ENCODE results near the gene PDE4D.
A peak's percentile ranks its signal among the peaks of the same experiment; 100 is the strongest.
"Not testable (repeated sequence)": the region's sequence is repeated elsewhere in the genome, so short reads cannot be mapped to it uniquely, and the experiment has no call there.

Gene PDE4D

DNA sequence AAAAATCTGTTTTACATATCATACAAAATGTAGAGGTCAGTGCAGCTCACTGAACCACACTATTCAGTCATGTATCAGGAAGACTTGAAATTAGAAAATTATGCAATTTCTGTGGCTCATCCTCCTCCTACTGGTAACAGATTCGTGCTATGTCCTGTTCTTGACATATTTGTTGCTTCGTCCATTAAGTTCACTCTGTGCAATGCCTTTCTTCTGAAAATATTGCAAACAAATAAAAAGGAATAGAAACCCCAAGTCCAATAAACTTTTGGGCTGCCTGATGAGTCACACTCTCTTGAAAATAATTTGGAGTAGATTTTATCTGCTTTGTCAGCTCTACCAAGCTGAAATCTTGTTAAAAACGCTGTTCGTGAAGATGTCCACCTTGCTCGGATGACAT, 919.4 kb downstream of the PDE4D start:
- no peak for DNase-seq

DNA sequence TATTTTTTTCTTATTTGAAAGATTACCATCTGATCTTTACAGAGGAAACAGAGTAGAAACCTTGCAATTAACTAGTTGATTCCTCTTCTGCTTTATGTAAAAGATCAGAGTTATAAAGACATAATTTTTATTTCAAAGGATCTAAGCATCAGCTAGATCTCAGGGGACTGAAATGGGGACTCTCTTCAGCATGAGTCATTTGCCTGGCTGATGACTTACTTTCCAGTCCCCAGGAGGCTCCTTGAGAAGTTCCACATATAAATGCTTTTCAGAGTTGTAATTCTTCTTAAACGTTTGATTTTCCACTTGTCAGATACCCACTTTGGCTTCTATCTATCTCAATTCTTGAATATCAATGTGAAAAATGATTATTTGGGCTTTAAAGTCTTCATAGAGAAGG, 921.2 kb downstream of the PDE4D start:
- no peak for DNase-seq

DNA sequence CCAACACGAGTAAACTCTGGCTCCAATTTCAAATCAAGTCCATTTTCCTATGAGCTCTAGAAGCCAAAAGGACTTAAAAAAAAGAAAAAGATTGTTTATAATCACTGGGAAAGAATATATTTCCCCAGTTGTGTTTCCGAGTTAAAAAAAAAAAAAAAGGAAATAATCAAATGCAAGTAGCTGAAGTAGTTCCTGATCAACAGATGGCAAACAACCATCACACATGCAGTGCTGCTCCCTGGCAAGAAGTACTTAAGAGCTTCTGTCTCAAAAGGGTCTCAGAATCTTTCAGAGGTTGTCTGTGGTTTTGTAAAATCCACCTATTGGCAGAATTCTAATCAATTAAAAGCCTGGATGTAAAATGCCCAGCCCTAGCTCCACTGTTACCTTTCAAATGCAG, 922.8 kb downstream of the PDE4D start:
- DNase-seq, result no peak

DNA sequence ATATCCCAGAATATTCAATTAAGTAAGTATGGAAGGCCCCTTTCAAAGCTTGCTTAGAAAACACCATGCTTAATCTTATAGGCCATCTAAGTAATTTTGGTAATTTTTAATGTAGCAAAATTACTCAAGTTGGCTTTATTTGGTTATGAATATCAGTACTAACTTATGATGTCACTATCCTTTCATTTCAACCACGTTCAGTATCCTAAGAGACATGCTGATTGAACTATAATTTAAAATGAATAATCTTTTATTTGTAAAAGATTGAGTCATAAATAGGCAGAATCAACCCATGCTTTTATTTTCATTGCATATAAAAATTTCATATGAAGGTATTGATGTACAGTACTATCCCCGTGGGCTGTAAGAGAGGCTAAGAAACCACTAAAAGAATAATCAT, 923.7 kb downstream of the PDE4D start:
- DNase-seq, result no peak

DNA sequence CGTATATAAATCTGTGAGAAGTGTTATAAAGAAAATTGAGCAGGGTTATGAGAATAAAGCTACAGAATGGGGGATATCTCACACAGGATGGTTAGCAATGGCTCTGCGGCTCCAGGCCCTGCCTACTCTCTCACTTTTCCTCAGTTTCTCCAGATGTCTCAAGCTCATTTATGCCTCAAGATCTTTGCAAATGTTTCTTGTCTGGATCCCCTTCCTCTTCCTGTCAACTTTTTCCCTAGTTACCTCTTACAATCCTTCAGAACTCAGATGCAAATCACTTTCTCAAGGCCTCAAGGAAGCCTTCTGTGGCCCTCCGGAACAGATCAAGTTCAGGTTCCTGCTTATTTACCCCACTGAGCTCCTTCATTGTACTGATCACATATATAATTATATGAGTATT, 924.3 kb downstream of the PDE4D start:
- no peak for DNase-seq

DNA sequence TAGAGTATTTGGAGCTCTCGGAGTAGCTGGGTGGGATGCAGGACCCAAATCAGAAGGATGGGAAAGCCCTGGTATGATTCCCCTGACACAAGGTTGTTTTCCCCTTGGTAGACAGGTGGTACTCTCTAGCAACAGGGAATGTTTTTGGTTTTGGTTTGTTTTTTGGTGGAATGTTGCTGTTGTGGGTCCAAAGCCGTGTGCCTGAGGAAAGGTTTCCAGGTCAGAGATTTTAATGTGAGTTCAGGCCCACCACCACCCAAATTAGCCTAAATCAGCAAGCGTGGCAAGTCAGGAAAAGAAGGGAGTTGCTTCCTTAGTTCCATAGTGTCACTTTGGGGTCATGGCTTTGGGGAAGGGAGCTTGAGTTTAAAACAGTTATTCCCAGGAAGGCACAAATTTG, 925.2 kb downstream of the PDE4D start:
- DNase-seq, result no peak

DNA sequence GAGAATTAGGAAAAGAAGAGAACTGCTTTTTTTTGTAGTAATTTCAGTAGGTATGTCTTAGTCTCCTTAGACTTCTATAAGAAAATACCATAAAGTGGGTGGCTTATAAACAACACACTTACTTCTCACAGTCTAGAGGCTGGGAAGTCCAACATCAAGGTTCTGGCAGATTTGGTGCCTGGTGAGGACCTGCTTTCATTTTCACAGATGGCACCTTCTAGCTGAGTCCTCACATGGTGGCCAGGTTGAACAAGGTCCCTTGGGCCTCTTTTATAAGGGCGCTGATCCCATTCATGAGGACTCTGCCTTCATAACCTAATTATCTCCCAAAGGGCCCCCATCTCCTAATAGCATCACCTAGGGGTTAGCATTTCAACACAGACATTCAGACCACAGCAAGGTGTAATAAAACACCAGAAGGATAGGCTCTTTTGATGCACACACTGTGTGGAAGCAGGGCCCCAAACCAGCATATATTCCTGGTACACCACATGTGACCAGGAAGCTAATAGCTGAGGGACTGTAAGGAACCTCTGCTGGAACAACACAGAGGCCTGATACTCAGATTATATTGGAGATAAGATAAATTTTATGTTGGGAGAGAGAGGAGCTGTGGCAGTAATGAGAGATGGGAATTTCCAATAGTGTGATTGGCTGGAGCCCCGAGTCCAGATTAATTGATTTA, 925.8 kb downstream of the PDE4D start:
- DNase-seq, result no peak

DNA sequence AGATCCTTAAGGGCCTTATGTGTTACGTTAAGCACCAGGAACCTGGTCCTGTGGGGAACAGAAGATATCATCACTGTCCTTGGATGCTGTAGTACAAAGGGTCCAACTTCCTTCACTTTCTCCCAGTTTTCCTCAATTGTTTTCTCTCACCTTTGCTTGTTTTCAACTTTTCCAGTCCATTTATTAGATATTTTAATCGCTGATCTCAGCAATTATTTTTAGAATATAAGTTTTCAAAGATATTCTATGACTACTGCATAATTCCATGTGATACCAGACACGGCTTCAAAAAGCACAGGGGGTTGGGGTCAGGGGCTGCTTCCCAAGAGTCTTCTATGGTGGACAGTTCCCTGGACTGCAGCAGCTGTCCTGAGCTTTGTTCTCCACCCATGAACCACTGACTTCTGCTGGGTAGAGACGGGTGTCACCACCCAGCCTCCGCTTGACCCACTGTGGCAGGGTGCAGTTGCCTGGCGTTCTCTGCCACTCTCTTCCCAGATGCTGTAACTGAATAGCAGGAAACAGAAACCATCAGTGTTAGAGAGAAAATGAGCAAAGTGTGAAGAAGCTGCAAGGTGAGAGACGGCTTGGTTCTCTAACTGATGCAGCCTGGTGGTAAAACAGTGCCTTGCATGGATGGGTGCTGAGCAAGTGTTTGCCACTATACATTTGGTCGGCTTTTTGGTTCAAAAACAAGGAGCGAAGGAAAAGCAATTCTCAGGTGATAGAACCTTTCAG, 927.7 kb downstream of the PDE4D start:
- DNase-seq, result no peak

DNA sequence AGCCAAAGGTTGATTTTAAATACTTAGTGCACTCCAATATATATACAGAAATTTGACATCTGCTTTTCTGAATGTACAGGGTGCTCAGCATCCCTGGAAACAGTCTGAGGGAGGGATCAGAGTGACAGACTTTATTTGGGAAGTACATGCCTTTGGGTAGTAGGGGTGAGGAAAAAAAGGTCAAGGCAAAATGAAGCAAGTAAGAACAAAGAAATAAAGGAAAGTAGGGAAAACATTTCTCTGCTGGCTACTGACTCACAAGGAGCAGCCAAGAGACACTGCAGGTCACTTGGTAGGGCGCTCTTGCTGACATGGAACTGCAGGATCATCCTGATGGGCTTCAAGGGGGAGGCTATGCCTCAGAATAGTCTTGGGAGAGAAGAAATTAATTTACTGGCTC, 929.7 kb downstream of the PDE4D start:
- no peak for DNase-seq

DNA sequence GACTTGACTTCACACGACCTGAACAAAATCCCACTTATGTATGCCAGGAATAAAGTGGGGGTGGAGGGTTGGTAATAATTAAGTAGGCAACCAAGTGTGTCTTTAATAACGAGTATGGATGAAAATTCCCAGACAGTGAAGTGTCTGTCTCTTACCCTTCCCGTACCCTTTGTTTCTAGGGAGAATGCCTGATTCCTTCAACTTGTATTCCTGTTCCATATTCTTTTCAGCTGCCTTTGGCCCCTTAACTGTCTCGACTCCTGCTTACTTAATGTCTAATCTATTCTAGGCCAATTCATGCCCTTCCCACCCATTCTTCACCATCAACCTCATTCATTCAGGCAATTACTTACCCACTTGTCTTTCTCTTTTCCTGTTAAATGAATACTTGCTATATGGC, 930.2 kb downstream of the PDE4D start:
- no peak for DNase-seq

DNA sequence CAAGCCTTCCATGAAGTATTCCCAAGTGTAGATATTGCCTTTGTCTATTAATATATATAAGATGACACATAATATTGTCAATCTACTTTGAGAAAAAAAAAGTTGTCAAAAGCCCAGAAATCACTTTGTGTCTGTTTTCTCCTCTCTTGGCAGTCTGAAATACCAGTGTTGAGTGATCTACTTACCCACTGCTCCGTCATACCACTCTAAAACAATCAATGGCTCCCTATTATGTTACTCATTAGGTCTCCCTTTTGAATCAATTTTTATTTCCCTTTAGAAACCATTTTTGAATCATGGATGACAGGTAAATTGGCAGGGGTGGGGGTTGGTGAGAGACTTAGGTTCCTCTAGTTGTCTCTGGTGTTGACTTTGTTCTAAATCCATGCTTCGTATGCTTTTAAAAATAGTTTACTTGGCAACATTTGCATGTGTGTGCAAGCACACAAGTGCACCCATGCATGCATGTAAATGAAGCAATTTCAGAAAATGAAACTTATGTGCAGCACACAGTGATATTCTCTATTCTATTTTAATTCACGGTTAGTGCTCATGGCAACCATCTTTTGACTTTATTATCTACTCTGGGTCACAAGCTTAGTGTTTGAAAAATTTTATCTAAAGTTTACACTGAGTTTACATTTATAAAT, 931.8 kb downstream of the PDE4D start:
- no peak for DNase-seq

DNA sequence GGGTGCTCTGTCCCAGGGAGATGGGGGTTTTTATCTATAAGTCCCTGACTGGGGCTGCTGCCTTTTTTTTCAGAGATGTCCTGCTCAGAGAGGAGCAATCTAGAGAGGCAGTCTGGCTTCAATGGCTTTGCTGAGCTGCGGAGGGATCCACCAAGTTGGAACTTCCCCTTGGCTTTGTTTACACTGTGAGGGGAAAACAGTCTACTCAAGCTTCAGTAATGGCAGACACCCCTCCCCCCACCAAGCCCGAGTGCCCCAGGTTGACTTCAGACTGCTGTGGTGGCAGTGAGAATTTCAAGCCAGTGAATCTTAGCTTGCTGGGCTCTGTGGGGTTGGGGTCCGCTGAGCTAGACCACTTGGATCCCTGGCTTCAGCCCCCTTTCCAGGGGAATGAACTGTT, 934.8 kb downstream of the PDE4D start:
- DNase-seq, result no peak

DNA sequence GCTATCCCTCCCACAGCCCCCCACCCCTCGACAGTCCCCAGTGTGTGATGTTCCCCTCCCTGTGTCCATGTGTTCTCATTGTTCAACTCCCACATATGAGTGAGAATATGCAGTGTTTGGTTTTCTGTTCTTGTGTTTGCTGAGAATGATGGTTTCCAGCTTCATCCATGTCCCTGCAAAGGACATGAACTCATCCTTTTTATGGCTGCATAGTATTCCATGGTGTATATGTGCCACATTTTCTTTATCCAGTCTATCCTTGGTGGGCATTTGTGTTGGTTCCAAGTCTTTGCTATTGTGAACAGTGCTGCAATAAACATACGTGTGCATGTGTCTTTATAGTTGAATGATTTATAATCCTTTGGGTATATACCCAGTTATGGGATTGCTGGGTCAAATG, 940.3 kb downstream of the PDE4D start:
- DNase-seq, result not testable (repeated sequence)

DNA sequence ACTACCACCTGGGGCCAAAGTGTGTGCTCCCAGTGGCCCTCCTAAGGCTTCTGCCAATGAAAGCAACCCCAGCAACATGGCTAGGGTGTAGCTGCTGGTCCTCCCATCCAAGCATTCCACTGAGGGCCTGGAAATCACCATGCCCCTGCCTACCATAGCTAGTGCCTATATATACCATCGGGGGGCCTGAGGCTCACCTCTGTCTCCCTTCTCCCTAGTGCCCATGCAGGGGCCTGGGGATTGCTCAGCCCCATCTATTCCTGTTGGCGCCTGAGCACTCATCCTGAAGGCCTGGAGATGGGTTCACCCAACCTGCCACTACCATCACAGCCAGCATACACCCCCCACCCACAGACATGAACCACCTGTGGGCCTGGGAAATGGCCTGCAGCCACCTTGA, 943.3 kb downstream of the PDE4D start:
- DNase-seq, result no peak

DNA sequence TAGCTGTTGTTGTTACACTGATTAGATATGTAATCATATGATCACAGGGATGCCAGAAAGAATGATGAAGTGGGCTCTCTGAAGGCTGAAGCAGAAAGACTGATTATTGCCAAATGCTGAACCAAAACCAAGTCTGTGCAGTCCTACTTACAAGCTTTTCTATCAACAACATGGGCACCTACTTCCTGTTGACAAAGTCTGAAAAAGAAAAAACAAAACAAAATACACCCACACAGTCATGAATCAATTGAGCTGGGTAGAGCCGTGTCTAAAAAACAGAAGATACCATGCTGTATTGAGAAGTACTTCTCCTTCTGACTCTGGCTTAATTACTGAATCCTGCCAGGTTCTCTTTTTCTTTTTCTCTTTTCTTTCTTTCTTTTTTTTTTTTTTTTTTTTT, 947.3 kb downstream of the PDE4D start:
- no peak for DNase-seq

DNA sequence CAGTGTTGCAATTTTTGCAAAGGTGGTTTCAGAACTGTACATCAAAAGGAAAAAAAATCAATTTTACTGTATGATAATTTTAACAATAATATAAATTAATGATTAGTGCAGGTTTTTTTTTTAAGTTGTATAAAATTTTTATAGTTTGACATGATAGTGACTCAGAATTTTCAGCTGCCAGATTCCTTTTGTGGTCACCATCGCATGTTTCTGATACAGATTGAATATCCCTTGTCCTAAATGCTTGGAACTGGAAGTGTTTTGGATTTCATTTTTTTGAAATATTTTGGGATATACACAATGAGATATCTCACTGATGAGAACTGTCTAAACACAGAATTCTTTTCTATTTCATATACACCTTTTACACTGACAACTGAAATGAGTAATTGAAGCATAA, 949.3 kb downstream of the PDE4D start:
- no peak for DNase-seq

DNA sequence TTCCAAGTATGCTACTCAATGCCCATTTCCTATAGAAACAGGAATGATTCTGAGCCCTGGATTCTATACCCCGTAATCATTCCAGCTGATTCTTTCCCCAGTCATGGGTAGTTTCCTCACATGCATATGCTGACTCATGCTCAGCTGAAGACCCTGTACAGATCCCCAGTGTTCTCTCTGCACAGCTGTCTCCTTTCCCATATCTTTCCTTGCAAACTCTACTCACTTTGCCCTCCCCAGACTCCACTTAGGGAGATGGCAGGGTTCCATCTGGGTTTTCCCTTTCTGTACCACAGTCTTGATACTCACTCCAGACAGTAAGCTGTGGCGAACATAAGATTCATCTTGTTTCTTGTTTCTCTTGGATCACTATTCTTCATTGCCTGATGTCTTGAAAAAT, 953.1 kb downstream of the PDE4D start:
- no peak for DNase-seq

DNA sequence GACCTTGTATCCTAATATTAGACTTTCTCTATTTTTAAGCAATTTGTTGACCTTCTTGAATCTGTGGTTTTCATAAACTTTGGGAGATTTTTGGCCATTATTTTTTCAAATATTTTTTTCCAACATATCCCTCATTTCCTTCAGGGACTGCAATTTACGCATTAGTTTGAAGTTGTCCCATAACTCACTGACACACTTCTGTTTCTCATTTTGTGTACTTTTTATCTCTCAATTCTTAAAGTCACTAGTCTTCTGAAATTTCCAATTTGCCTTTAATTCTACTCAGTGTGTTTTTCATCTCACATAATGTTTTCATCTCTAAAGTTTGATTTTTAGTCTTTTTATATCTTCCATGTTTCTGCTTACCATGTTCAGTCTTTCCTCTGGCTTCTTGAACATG, 953.9 kb downstream of the PDE4D start:
- DNase-seq, result no peak

DNA sequence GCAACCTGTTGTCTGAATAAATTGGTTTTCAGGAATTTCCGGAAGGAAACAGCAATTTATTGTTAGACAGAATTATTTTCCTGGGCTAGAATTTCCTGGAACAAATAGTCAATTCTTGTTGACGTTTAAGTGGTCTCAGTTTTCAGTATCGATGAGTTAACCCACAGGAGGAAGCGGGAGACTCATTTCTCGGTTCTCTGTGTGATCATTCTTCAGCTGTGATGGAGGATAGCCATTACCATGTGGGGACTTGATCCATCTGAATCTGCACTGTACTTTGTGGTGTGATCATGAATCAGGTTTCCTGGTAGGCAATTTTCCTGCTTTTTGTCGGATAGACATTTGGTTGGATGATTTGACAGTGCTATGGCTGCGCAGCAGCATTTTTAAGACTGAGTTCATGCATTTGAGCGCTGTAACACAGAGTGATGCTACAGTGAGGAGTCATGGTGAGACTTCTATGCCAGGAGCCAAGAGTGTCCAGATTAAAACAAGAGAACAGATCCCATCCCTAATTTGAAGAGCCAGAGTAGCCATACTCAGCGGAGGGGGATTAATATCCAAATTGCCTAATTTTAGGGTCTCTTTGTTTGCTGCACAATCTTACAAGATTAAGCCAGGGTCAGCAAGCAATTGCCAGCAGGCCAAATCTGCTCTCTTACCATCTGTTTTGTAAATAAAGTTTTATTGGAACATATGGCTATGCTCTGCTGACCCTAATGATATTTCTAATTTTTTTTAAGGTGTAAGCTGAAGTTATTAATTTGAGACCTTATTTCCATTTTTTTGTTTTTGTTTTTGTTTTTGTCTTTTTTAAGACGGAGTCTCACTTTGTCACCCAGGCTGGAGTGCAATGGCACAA, 954.7 kb downstream of the PDE4D start:
- no peak for DNase-seq

DNA sequence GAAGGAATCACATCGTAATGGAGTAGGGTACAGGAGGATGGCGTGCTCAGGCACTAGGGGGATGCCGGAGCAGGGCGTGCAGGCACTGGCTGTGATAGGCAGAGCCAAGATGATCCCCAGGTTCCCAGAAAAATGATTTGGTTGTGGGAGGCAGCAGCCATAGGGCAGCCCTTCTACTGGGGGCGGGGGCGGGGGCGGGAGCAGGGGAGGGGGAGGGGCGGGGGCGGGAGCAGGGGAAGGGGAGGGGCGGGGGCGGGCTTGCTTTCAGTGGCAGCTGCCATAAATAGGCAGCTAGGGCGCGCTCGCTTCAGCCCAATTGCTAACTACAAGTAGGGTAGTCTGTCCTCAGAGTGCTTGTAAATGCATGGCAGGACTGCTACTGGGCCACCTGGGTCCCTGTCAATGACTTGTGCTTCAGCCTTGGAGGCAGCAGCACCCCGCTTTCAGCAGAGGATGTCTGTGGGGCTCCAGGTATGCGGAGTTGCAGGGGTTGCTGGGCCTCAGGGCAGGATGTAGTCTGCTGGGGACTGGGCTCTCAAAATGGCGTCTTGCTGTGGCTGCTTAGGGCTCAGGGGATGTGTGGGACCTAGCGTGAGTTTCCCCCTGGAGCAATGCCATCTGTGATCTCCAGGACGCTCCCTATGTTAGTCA, 956.4 kb downstream of the PDE4D start:
- DNase-seq, result no peak

DNA sequence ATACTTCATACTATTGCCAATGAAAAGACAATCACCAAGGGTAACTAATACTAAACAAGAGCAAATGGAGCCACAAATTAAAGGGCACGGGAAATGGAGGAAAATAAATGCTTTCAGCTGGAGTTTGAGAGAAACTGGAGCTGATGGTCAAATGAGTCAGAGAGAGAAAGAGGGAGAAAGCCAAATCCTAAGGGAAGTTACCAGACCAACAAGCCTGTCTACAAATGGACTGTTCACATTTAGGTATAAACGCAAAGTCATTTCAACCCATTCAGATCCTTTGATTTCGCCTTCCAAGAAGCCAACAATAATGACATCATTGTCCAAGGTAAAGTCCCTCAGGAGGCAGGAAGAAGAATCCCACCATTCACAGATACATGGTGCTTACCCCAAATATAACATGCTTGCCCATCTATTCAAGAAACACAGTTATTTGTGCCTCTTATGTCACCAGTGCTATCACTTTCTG, 958.9 kb downstream of the PDE4D start:
- DNase-seq, result no peak

DNA sequence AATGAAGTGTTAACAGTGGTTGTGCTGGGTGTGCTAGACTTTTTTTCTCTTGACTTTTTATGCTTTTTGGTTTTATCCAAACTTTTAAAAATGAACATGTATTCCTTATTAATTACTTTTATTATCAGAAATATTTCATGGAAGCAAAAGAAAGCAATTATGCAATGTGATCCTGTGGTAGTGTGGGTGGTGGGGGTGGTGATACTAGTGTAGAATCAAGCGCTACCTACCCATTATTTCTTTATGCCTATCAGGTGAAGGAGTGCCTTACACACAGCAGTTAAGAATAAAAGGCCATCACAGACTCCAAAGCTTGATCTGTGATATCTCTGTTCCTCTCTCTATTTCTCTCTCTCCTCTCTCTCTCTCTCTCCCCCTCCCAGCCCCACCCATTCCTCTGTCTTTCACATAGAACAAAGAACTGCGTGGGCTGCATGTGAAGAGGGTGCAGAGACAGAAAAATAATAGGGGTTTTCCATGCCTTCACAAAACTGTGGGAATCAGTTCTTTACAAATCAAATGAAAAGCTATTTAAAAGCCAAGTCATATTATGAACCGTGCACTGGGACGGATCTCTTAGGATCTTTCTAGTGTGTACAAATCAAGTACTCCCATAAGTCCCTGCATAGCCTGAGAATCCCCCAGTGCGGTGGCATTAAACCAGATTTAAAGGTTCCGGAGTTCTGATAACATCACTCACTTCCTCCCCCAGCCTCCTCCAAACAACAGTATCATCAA, 959.5 kb downstream of the PDE4D start:
- peak; percentile 13 for DNase-seq

All from effector CD4-positive, alpha-beta T cell (primary cell).